AG10803 (cell line): Measurements from ENCODE around the gene KSR1.
"Not testable (repeated sequence)": the region's sequence is repeated elsewhere in the genome, so short reads cannot be mapped to it uniquely, and the experiment has no call there.

Source experiments
- DNase-seq: peaks from one replicate; pipeline ENCODE4 v3.0.0; 2010; ENCODE audit warnings: low read depth
- H3K4me3 ChIP-seq: 2 replicates; pipeline ENCODE4 v1.5.1; 2011; ENCODE audit warnings: mild to moderate bottlenecking, low read length, control low read depth
- CTCF ChIP-seq: conservative IDR thresholded peaks from 2 replicates; pipeline ENCODE4 v1.5.1; 2011; ENCODE audit warnings: mild to moderate bottlenecking, low read length, control low read depth, inconsistent platforms

Gene KSR1

GRCh38 chr17:27631411-27631760, 175.1 kb downstream of the KSR1 start:
- no peak overlapping the region for H3K4me3 ChIP-seq
- no peak for TF ChIP-seq CTCF
- no peak for DNase-seq

DNA sequence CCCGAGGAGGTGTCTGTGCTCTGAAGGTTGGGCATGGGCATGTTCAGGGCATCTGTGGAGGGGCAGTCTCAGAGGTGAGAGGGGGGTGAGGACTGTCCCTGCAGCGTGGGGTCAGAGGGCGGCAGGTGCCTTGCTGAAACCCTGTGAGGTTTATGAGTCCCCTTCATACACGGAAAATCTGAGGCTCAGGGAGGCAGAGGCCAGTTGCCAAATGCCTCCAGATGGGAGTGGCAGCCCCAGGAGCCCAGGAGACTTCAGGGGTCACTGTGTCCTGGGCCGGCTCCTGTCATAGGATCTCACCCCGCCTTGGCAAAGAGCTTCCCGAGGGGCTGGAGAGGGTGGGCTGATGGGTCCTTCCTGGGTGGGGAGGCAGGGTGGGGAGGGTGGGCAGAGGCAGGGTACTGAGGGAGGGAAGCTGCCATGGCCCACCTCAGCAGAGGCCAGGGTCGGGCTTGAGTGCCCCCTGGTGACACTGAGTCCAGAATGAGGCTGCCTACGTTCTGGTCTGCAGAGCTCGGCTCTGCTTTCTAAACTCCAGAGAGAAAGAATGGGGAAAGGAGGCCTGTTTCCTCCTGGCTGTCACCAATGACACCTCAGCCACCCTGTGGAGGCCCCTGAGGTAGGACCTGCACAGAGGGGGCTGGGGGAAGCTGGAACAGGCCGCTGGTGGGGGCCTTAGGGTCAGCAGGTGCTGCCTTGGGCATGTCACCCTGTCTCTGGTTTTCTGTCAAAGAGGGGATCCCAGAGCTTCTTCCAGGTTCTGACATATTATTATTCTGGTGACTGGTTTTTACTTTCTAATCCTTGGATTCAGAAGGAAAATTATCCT, 175.9 kb downstream of the KSR1 start:
- no peak for DNase-seq
- no peak for TF ChIP-seq CTCF

GRCh38 chr17:27632766-27633165, 176.5 kb downstream of the KSR1 start:
- DNase-seq, result peak; percentile 75
- not testable (repeated sequence) for H3K4me3 ChIP-seq

More for the DNA sequence above, 175.9 kb downstream of the KSR1 start:
- no peak overlapping the region for H3K4me3 ChIP-seq

GRCh38 chr17:27633312-27634025, 177.2 kb downstream of the KSR1 start:
- no peak for TF ChIP-seq CTCF
- peak; percentile 31 for DNase-seq

DNA sequence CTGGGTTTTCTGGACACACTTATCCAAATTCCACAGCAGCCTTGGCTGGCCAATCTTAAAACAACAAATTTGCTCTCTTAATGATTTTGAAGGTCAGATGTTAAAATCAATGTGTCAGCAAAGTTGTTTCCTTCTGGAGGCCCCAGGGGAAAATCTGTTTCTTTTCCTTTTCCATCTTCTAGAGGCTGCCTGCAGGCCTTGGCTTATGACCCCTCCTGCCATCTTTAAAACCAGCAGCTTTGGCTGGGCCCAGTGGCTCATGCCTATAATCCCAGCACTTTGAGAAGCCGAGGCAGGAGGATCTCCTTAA, 177.7 kb downstream of the KSR1 start:
- DNase-seq, result no peak
- no peak overlapping the region for H3K4me3 ChIP-seq
- TF ChIP-seq CTCF, result no peak

More at GRCh38 chr17:27633312-27634025, 177.2 kb downstream of the KSR1 start:
- no peak overlapping the region for H3K4me3 ChIP-seq

DNA sequence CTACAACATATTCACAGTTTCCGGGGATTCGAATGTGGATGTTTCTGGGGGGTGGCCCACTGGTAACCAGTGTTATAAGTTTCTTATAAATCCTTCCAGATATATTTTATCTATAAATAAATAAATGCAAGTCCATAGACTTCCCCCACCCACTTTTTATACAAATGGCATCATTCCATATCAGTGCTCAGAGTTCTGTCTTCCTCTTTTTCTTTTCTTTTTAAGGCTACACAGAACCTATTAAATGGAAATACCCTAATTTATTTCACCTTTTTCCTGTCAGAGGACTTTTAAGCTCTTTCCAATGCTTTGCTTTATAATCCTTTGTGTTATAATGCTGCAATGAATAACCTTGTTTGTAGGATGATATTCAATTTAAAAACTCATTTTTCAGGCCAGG, 178.5 kb downstream of the KSR1 start:
- no peak overlapping the region for H3K4me3 ChIP-seq
- DNase-seq, result no peak
- TF ChIP-seq CTCF, result no peak

DNA sequence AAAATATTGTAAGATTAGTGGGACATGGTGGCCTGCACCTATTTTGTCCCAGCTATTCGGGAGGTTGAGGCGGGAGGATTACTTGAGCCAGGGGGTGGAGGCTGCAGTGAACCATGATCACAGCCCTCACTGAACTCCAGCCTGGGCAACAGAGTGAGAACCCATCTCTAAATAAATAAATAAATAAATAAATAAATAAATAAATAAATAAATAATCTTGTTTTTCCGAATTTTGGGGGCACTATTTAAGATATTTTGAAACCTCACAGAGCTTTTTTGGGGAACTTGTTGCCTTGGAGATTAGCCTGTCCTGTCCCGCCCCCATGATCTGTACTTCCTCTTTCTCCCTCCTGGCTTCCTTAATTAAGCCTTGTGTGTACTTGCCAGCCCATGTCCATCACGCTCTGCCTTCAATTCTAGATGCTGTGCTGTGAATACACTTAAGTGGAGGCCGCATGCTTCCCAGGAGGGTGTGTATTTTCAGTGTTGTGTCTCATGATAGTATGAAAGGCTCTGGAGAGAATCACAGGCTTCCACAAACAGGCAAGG, 179.1 kb downstream of the KSR1 start:
- DNase-seq, result no peak
- no peak overlapping the region for H3K4me3 ChIP-seq
- TF ChIP-seq CTCF, result no peak

- DNase-seq, result not testable (repeated sequence)
Observed at GRCh38 chr17:27636005-27636520, 179.8 kb downstream of the KSR1 start.

DNA sequence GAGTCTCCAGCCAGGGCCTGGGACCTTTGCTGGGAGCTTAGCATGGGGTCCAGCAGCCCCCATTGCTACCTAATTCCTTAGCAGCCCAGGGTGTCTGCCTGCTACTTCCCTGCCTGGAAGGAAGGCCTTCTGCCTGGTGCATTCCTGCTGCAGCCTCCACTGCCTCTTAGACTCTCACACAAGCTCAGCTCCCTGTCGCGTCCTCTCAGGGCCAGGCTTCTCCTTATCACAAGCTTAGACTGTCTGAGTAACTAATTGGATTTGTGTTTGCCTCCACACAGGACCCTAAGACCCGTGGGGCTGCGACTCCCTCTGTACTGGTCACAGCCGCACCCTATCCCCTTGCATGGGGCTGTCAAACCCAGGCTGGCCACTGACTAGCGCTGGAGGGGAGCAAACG, 181.6 kb downstream of the KSR1 start:
- not testable (repeated sequence) for H3K4me3 ChIP-seq, DNase-seq

More at GRCh38 chr17:27636005-27636520, 179.8 kb downstream of the KSR1 start:
- H3K4me3 ChIP-seq, result not testable (repeated sequence)

DNA sequence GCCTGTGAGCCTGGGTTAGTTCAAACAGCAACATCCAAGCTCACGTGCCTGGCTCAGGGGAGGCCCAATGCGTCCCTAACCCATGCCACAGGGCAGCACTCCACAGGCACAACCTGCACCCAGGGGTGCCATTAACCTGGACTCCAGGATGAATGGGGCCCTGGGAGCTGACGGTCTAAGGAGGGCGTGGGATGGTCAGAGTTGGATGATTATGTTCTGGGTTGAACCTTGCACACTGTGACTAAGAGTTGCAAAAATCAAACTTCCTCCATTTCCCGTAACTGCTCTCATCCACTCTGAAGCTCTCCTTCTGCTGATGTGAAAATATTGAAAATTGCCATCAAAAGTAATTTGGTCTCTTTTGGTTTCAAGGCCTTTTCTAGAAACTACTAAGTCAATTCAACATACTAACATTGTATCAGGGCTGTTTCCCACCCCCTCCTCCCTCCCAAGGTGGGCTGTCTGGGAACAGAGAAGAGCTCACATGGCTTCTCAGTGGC, 182.2 kb downstream of the KSR1 start:
- not testable (repeated sequence) for DNase-seq

More for the DNA sequence above, 182.2 kb downstream of the KSR1 start:
- H3K4me3 ChIP-seq, result not testable (repeated sequence)
